ENCODE measurements around the gene SALL1. TPM values are rescaled to one million over a fixed set of nuclear protein-coding genes. Genes with fewer than 3 reads are reported as not detected.
A peak's percentile ranks its signal among the peaks of the same experiment; 100 is the strongest.

Gene SALL1
- total RNA-seq, 2 donors from 2014 or later, result 122 to 172 TPM

GRCh38 chr16:51140112-51140511, 11.0 kb downstream of the SALL1 start:
- WGBS, 2 experiments (ENCODE audit: insufficient coverage in 1 of 2, insufficient read length in 1 of 2), result 96 to 100% methylated on average over 6 to 15 of the region's 15 CpGs
- Mint-ChIP-seq H3K9me3 (peaks cover 1% of the 10 kb centered on the region), H3K36me3 (ENCODE audit: low read depth) (peaks cover 81% of the 10 kb centered on the region), H3K4me1 (peaks cover 39% of the 10 kb centered on the region), H3K27me3 (ENCODE audit: insufficient read depth) (peaks cover 3% of the 10 kb centered on the region), H3K4me3 (no peak overlapping the region), H3K27ac (no peak overlapping the region)
- H3K27me3 ChIP-seq (ENCODE audit: control insufficient read depth, insufficient read depth, low read length, poor library complexity, severe bottlenecking), result no peaks in the 10 kb centered on the region
- no peak overlapping the region for H3K27ac ChIP-seq (ENCODE audit: low read depth, low read length)
- H3K9me3 ChIP-seq (ENCODE audit: control insufficient read depth, low read length), result no peaks in the 10 kb centered on the region
- peaks cover 82% of the 10 kb centered on the region for H3K36me3 ChIP-seq (ENCODE audit: control insufficient read depth, insufficient read depth, low read length)
- peaks cover 7% of the 10 kb centered on the region for H3K4me1 ChIP-seq (ENCODE audit: control insufficient read depth, insufficient read depth, low read length)
- DNase-seq, result no peak
- H3K4me3 ChIP-seq (ENCODE audit: low read length), result no peak overlapping the region
- peak; percentile 47 for TF ChIP-seq CTCF (conservative IDR thresholded peaks at IDR 0.05)
- no peak overlapping the region for H3K9ac ChIP-seq (ENCODE audit: extremely low read depth, low read length, poor library complexity, severe bottlenecking)

- no peak for DNase-seq
- Histone ChIP-seq H3K27ac (ENCODE audit: low read depth, low read length) (no peak overlapping the region), H3K4me1 (ENCODE audit: control insufficient read depth, insufficient read depth, low read length) (peaks cover 7% of the 10 kb centered on the region), H3K9me3 (ENCODE audit: control insufficient read depth, low read length) (no peaks in the 10 kb centered on the region), H3K36me3 (ENCODE audit: control insufficient read depth, insufficient read depth, low read length) (peaks cover 84% of the 10 kb centered on the region), H3K9ac (ENCODE audit: extremely low read depth, low read length, poor library complexity, severe bottlenecking) (no peak overlapping the region), H3K27me3 (ENCODE audit: control insufficient read depth, insufficient read depth, low read length, poor library complexity, severe bottlenecking) (no peaks in the 10 kb centered on the region), H3K4me3 (ENCODE audit: low read length) (no peak overlapping the region)
- H3K27me3 Mint-ChIP-seq (ENCODE audit: insufficient read depth), result peaks cover 4% of the 10 kb centered on the region
- H3K27ac Mint-ChIP-seq, result no peak overlapping the region
- peaks cover 35% of the 10 kb centered on the region for H3K4me1 Mint-ChIP-seq
- 86% methylated on average over 7 to 11 of the region's 11 CpGs for WGBS, 2 experiments (ENCODE audit: insufficient coverage in 1 of 2, insufficient read length in 1 of 2)
- no peak for TF ChIP-seq CTCF (conservative IDR thresholded peaks at IDR 0.05)
- no peak overlapping the region for H3K4me3 Mint-ChIP-seq
- H3K9me3 Mint-ChIP-seq, result peaks cover 1% of the 10 kb centered on the region
- peaks cover 81% of the 10 kb centered on the region for H3K36me3 Mint-ChIP-seq (ENCODE audit: low read depth)
Measured at GRCh38 chr16:51139568-51139967, 11.5 kb downstream of the SALL1 start.

- H3K27ac ChIP-seq (ENCODE audit: low read depth, low read length), result no peak overlapping the region
- Mint-ChIP-seq H3K9me3 (peaks cover 1% of the 10 kb centered on the region), H3K4me3 (no peak overlapping the region), H3K4me1 (peaks cover 31% of the 10 kb centered on the region), H3K27ac (no peak overlapping the region), H3K27me3 (ENCODE audit: insufficient read depth) (peaks cover 10% of the 10 kb centered on the region), H3K36me3 (ENCODE audit: low read depth) (peaks cover 77% of the 10 kb centered on the region)
- no peak overlapping the region for H3K9ac ChIP-seq (ENCODE audit: extremely low read depth, low read length, poor library complexity, severe bottlenecking)
- no peak overlapping the region for H3K4me3 ChIP-seq (ENCODE audit: low read length)
- H3K4me1 ChIP-seq (ENCODE audit: control insufficient read depth, insufficient read depth, low read length), result peaks cover 7% of the 10 kb centered on the region
- H3K9me3 ChIP-seq (ENCODE audit: control insufficient read depth, low read length), result no peaks in the 10 kb centered on the region
- TF ChIP-seq CTCF (conservative IDR thresholded peaks at IDR 0.05), result no peak
- 97 to 98% methylated on average over 9 to 10 of the region's 10 CpGs for WGBS, 2 experiments (ENCODE audit: insufficient coverage in 1 of 2, insufficient read length in 1 of 2)
- peaks cover 88% of the 10 kb centered on the region for H3K36me3 ChIP-seq (ENCODE audit: control insufficient read depth, insufficient read depth, low read length)
- no peak for DNase-seq
- H3K27me3 ChIP-seq (ENCODE audit: control insufficient read depth, insufficient read depth, low read length, poor library complexity, severe bottlenecking), result no peaks in the 10 kb centered on the region
Measured at GRCh38 chr16:51138178-51138577, 12.9 kb downstream of the SALL1 start.

All from endodermal cell (in vitro differentiated cells).